ENCODE results near the gene ZBTB7B. TPM values are rescaled to one million over a fixed set of nuclear protein-coding genes. Genes with fewer than 3 reads are reported as not detected.

ZBTB7B gene
- polyA plus RNA-seq, 3 donors, result 6.3 to 149 (median 9.6) TPM

- Histone ChIP-seq H3K36me3 (replicated peaks in 1 of 2; ENCODE audit: control insufficient read depth in 1 of 2, insufficient read depth in 2 of 2, low read length in 2 of 2) (peaks cover 0 to 8% of the 10 kb centered on the region in 2 donors), H3K4me2 (replicated peaks; ENCODE audit: extremely low read depth, low read length, poor library complexity, severe bottlenecking) (peak overlapping the region; percentile 100), H3K79me2 (ENCODE audit: insufficient read depth, low read length) (peaks cover 98% of the 10 kb centered on the region), H2AFZ (ENCODE audit: insufficient read depth, low read depth, low read length, poor library complexity, severe bottlenecking) (no peak overlapping the region), H3K9me3 (replicated peaks in 1 of 2; ENCODE audit: control insufficient read depth in 1 of 2, insufficient read depth in 1 of 2, low read length in 2 of 2) (no peaks in the 10 kb centered on the region), H3K27me3 (ENCODE audit: control insufficient read depth in 2 of 2, insufficient read depth in 2 of 2, low read length in 2 of 2) (no peaks in the 10 kb centered on the region), H4K20me1 (ENCODE audit: insufficient read depth, low read length) (peaks cover 43% of the 10 kb centered on the region), H3K27ac (ENCODE audit: low read depth in 1 of 2, low read length in 2 of 2) (peak overlapping the region; percentile 91 to 99), H3K4me3 (replicated peaks in 1 of 3; ENCODE audit: low read depth in 2 of 3, low read length in 3 of 3) (peak overlapping the region; percentile 89 to 100 (median 93)), H3K9ac (ENCODE audit: insufficient read depth, low read length, poor library complexity, severe bottlenecking) (peak overlapping the region; percentile 85), H3K4me1 (ENCODE audit: control insufficient read depth in 1 of 2, insufficient read depth in 2 of 2, low read length in 2 of 2) (peaks cover 62 to 77% of the 10 kb centered on the region in 2 donors)
- intact Hi-C loops (cut with micrococcal nuclease), result loop anchor here (2.0 to 5.0 kb wide), 3 partner anchors 34 to 46 kb away; partner anchors contain the start of genes SHC1 (in 2 of the 2), ADAM15 (in 1 of the 2) and CKS1B (in 1 of the 2)
- Mint-ChIP-seq H3K27me3 (ENCODE audit: low read depth in 3 of 3) (no peaks in the 10 kb centered on the region), H3K27ac (peak overlapping the region; percentile 94 to 100 (median 99)), H3K4me1 (peaks cover 58% of the 10 kb centered on the region), H3K36me3 (peaks cover 3 to 21% of the 10 kb centered on the region in 2 donors), H3K4me3 (peak overlapping the region; percentile 74 to 98), H3K9me3 (no peaks in the 10 kb centered on the region)
- no peak for TF ChIP-seq CTCF (IDR thresholded peaks at IDR 0.05)
- 0% methylated on average over 2 of the region's 2 CpGs for WGBS (ENCODE audit: insufficient coverage)
- DNase-seq, result peak; percentile 67 to 91 (median 85)
Measured at GRCh38 chr1:155006601-155007101, 4.0 kb downstream of the ZBTB7B start.

GRCh38 chr1:155007251-155007828 is 4.7 kb downstream of the ZBTB7B start:
- WGBS (ENCODE audit: insufficient coverage), result 0% methylated on average over 1 of the region's 6 CpGs
- H2AFZ ChIP-seq (ENCODE audit: insufficient read depth, low read depth, low read length, poor library complexity, severe bottlenecking), result no peak overlapping the region
- Mint-ChIP-seq H3K27me3 (ENCODE audit: low read depth in 3 of 3) (no peaks in the 10 kb centered on the region), H3K27ac (peak overlapping the region; percentile 94 to 100 (median 99)), H3K4me3 (peak overlapping the region; percentile 91 to 98), H3K4me1 (peaks cover 65% of the 10 kb centered on the region), H3K9me3 (no peaks in the 10 kb centered on the region), H3K36me3 (peaks cover 3 to 23% of the 10 kb centered on the region in 2 donors)
- peaks cover 69 to 84% of the 10 kb centered on the region in 2 donors for H3K4me1 ChIP-seq (ENCODE audit: control insufficient read depth in 1 of 2, insufficient read depth in 2 of 2, low read length in 2 of 2)
- peak overlapping the region; percentile 91 to 99 for H3K27ac ChIP-seq (ENCODE audit: low read depth in 1 of 2, low read length in 2 of 2)
- H3K4me2 ChIP-seq (replicated peaks; ENCODE audit: extremely low read depth, low read length, poor library complexity, severe bottlenecking), result peak overlapping the region; percentile 100
- H3K9ac ChIP-seq (ENCODE audit: insufficient read depth, low read length, poor library complexity, severe bottlenecking), result peak overlapping the region; percentile 79
- no peak for DNase-seq
- no peak for TF ChIP-seq CTCF (IDR thresholded peaks at IDR 0.05)
- H3K27me3 ChIP-seq (ENCODE audit: control insufficient read depth in 2 of 2, insufficient read depth in 2 of 2, low read length in 2 of 2), result no peaks in the 10 kb centered on the region
- peaks cover 0 to 8% of the 10 kb centered on the region in 2 donors for H3K36me3 ChIP-seq (replicated peaks in 1 of 2; ENCODE audit: control insufficient read depth in 1 of 2, insufficient read depth in 2 of 2, low read length in 2 of 2)
- intact Hi-C loops (cut with micrococcal nuclease), result loop anchor here (2.0 to 5.0 kb wide), 3 partner anchors 35 to 45 kb away; partner anchors contain the start of genes SHC1 (in 2 of the 2), ADAM15 (in 1 of the 2) and CKS1B (in 1 of the 2)
- H3K4me3 ChIP-seq (replicated peaks in 1 of 3; ENCODE audit: low read depth in 2 of 3, low read length in 3 of 3), result peak overlapping the region; percentile 89 to 100 (median 93)
- H3K9me3 ChIP-seq (replicated peaks in 1 of 2; ENCODE audit: control insufficient read depth in 1 of 2, insufficient read depth in 1 of 2, low read length in 2 of 2), result no peaks in the 10 kb centered on the region
- H3K79me2 ChIP-seq (ENCODE audit: insufficient read depth, low read length), result peaks cover 98% of the 10 kb centered on the region
- H4K20me1 ChIP-seq (ENCODE audit: insufficient read depth, low read length), result peaks cover 50% of the 10 kb centered on the region
